Naive thymus-derived CD4-positive, alpha-beta T cell (primary cell): Measurements from ENCODE around the gene ANP32B. TPM values are rescaled to one million over a fixed set of nuclear protein-coding genes. Genes with fewer than 3 reads are reported as not detected.

ENCODE experiments used
- ATAC-seq: fragments of 150-1000 bp; cut with Tn5 transposase; 2 replicates; pipeline ENCODE4 v1.10.0; 2021; ENCODE audit warnings: mild to moderate bottlenecking, moderate library complexity
- CTCF ChIA-PET: fragments of 350-600 bp; sonication (Branson Sonifier 250); formaldehyde crosslinking; loops from one replicate; lab custom pipeline; 2021; ENCODE audit warnings: antibody characterized with exemption; lab: Charles Lee
- POLR2A ChIA-PET: fragments of 350-600 bp; sonication (Branson Sonifier 250); formaldehyde crosslinking; loops from one replicate; lab custom pipeline; 2021; ENCODE audit warnings: antibody characterized with exemption, inconsistent platforms; lab: Charles Lee
- DNase-seq, 9 donors: peaks; one replicate each; pipeline versions ENCODE4 v3.0.0 to v3.0.0-alpha.2; 2020 to 2022; ENCODE audit warnings: mixed read lengths in 1 of 9
- H3K27ac ChIP-seq: one replicate; pipeline ENCODE4 v1.7.0; 2013; ENCODE audit warnings: mild to moderate bottlenecking, low read depth, low read length, moderate library complexity
- H3K27me3 ChIP-seq, 2 donors: one replicate each; pipeline ENCODE4 v1.7.0; 2013; ENCODE audit warnings: low read length in 2 of 2, mild to moderate bottlenecking in 2 of 2, moderate library complexity in 2 of 2; ENCODE audit not compliant: control insufficient read depth in 2 of 2, insufficient read depth in 2 of 2
- H3K36me3 ChIP-seq, 3 experiments: 1 replicate in 2 of 3; 2 replicates in 1 of 3; pipeline ENCODE4 v1.7.0; 2013; ENCODE audit warnings: low read length in 3 of 3, mild to moderate bottlenecking in 3 of 3, moderate library complexity in 1 of 3; ENCODE audit not compliant: insufficient read depth in 3 of 3, control insufficient read depth in 2 of 3
- H3K4me1 ChIP-seq, 2 donors: one replicate each; pipeline ENCODE4 v1.7.0; 2013; ENCODE audit warnings: low read length in 2 of 2, mild to moderate bottlenecking in 2 of 2, moderate library complexity in 1 of 2; ENCODE audit not compliant: control insufficient read depth in 2 of 2, insufficient read depth in 2 of 2
- H3K4me3 ChIP-seq: 2 replicates; pipeline ENCODE4 v1.7.0; 2013; ENCODE audit warnings: mild to moderate bottlenecking, low read length
- H3K9me3 ChIP-seq, 3 experiments: 1 replicate in 2 of 3; 2 replicates in 1 of 3; pipeline ENCODE4 v1.7.0; 2013; ENCODE audit warnings: low read length in 3 of 3; ENCODE audit not compliant: control insufficient read depth in 2 of 3
- H3K27ac Mint-ChIP-seq, 9 donors: one replicate each; pipeline ENCODE4 v1.8.0; 2020 to 2022; ENCODE audit warnings: mixed read lengths in 9 of 9, mild to moderate bottlenecking in 8 of 9, moderate library complexity in 5 of 9, inconsistent platforms in 2 of 9
- H3K27me3 Mint-ChIP-seq, 5 donors: one replicate each; pipeline ENCODE4 v1.8.0; 2021 to 2022; ENCODE audit warnings: mixed read lengths in 5 of 5, mild to moderate bottlenecking in 1 of 5
- H3K36me3 Mint-ChIP-seq, 5 donors: one replicate each; pipeline ENCODE4 v1.8.0; 2020 to 2022; ENCODE audit warnings: mixed read lengths in 5 of 5, mild to moderate bottlenecking in 3 of 5, inconsistent platforms in 1 of 5
- H3K4me1 Mint-ChIP-seq, 7 donors: one replicate each; pipeline ENCODE4 v1.8.0; 2020 to 2022; ENCODE audit warnings: mixed read lengths in 7 of 7, mild to moderate bottlenecking in 3 of 7, inconsistent platforms in 1 of 7
- H3K4me3 Mint-ChIP-seq, 10 donors: one replicate each; pipeline ENCODE4 v1.8.0; 2020 to 2022; ENCODE audit warnings: mild to moderate bottlenecking in 10 of 10, mixed read lengths in 10 of 10, moderate library complexity in 6 of 10, inconsistent platforms in 2 of 10
- H3K9me3 Mint-ChIP-seq, 11 donors: one replicate each; pipeline ENCODE4 v1.8.0; 2020 to 2022; ENCODE audit warnings: mixed read lengths in 11 of 11, mild to moderate bottlenecking in 4 of 11, inconsistent platforms in 1 of 11, moderate library complexity in 1 of 11
- intact Hi-C, 2 donors: fragments of 100-400 bp; cut with micrococcal nuclease; formaldehyde crosslinking; loops; one replicate each; pipeline ENCODE4 v1.15.1; 2023
- polyA plus RNA-seq, 2 donors: library from polyadenylated mRNA; unstranded; fragments of 300-500 nt; fragmentation: Illumina TruSeq; gene quantifications; one replicate each; pipeline ENCODE4 v1.2.3, GENCODE V29; 2021
- total RNA-seq, 6 experiments: library from RNA in 5 of 6; stranded (reverse) in 5 of 6; gene quantifications; 1 replicate in 5 of 6; 2 replicates in 1 of 6; pipeline ENCODE4 v1.2.3 and lab custom pipeline; 2021 to 2026

Gene ANP32B
- total and polyA plus RNA-seq, 7 experiments from 2014 or later: 108 to 267 (median 179) TPM

DNA sequence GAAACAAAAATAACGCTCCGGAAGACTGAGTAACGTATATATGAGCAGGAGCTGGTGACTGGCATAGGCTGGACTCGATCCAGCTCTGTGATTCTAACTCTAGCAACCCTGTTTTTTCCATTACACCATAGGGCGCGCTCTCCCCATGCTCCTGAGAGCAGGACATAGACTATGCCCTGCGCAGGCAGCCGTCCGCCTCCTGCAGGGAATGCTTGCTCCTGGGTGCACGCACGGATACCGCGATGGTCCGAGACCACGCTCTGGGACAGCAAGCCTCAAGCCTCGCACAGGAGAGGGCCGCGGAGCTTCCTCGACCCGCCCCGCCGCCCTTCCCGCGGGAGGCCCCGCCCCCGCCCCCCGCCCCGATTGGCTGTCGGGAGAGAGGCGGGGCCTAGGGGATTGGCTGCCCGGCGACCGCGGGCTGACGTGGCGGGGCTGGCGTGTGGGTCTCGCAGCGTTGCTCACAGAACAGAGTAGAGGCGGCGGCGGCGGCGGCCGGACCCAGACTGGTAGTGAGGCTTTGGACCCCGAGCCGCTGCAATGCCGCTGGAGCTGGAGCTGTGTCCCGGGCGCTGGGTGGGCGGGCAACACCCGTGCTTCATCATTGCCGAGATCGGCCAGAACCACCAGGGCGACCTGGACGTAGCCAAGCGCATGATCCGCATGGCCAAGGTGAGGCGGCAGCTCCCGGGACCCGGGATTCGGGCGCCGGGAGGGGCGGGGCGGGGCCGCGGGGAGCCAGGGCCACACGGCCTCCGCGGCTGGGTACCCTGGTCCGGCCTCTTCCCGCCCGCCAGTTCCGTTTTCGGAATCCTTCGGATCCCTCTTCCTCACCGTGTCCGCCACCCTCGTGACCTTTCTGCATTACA, 73.4 kb downstream of the ANP32B start, which contains the start of gene NANS:
TSS of gene NANS (plus strand) at position 464 of the 869 bp plus-strand sequence. CDS start at position 541, 77 bp downstream.
- DNase-seq (peak; percentile 84 to 93 (median 91)), ATAC-seq (peak; percentile 99)
- intact Hi-C loops: loop anchor here (1.0 to 2.0 kb wide), 13 partner anchors 11 to 424 kb away; partner anchors contain the start of genes ANP32B (in 2 of the 2), TBC1D2 (in 2 of the 2), CORO2A (in 1 of the 2) and NCBP1 (in 1 of the 2)
- Mint-ChIP-seq H3K27ac (peak within 1 kb of the TSS; percentile 93 to 100 (median 97)), H3K4me1 (peaks cover 6 to 40% (median 27%) of the 10 kb centered on the region in 7 donors), H3K4me3 (peak within 1 kb of the TSS; percentile 93 to 100 (median 95)), H3K9me3 (peaks cover 0 to 2% (median 0%) of the 10 kb centered on the region in 11 donors), H3K36me3 (peaks cover 4 to 7% (median 5%) of the 10 kb centered on the region in 5 donors), H3K27me3 (no peaks in the 10 kb centered on the region)
- POLR2A ChIA-PET: interaction anchor here (0.5 to 3.5 kb wide), 22 partner anchors 9 to 423 kb away, joined by 3 to 25 read pairs (median 4); partner anchors contain the start of genes ANP32B, NCBP1, TBC1D2 and TRMO
- peak within 1 kb of the TSS; percentile 73 for H3K4me3 ChIP-seq
- H3K9me3 ChIP-seq: no peaks in the 10 kb centered on the region
- H3K36me3 ChIP-seq: peaks cover 0 to 7% (median 0%) of the 10 kb centered on the region in 3 experiments
- H3K27ac ChIP-seq: peak within 1 kb of the TSS; percentile 93
- no peaks in the 10 kb centered on the region for H3K27me3 ChIP-seq
- CTCF ChIA-PET: interaction anchor here (1.2 to 1.8 kb wide), 3 partner anchors 12 to 62 kb away, joined by 4 to 7 read pairs (median 4); partner anchors contain the start of gene TRIM14
- H3K4me1 ChIP-seq: peaks cover 9 to 22% of the 10 kb centered on the region in 2 donors

DNA sequence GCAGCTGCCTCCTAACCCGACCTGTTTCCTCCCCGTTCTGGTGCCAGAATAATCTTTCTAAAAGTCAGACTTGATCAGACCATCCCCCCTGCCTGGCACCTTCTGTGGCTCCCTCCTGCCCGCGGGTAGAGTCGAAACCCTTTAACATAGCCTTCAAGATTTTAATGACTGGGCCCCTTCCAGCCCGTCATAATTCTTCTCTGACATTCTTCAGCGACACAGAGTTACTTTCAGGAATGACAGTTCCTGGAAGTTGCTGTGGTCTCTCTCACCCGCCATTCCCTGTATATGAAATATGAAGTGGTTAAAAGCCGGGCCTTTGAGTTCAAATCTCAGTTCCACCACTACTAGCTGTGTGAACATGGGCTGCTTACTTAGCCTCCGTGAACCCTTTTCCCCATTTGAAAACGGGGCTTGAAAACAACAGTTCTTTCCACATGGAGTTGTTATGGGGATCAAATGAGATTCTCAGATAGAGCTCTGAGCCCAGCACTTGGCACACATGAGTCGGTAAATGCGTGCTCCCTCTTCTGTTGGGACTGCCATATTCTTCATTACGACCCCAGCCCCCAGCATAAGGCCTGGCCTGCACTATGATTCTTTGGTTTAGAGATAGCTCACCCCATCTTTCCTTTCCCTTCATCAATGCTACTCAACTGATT, 74.1 kb downstream of the ANP32B start:
- Mint-ChIP-seq H3K27ac (peak overlapping the region; percentile 93 to 100 (median 97)), H3K4me1 (peaks cover 8 to 38% (median 29%) of the 10 kb centered on the region in 7 donors), H3K27me3 (no peaks in the 10 kb centered on the region), H3K9me3 (peaks cover 0 to 2% (median 0%) of the 10 kb centered on the region in 11 donors), H3K36me3 (peaks cover 4 to 11% (median 7%) of the 10 kb centered on the region in 5 donors), H3K4me3 (peak overlapping the region; percentile 93 to 100 (median 95))
- intact Hi-C loops: loop anchor here (1.0 to 2.0 kb wide), 8 partner anchors 18 to 424 kb away; partner anchors contain the start of genes ANP32B (in 1 of the 2), CORO2A (in 1 of the 2), NCBP1 (in 1 of the 2) and TBC1D2 (in 1 of the 2)
- ATAC-seq: no peak
- ChIA-PET POLR2A (interaction anchor here (0.5 to 3.5 kb wide), 19 partner anchors 10 to 360 kb away, joined by 3 to 25 read pairs (median 4); partner anchors contain the start of genes ANP32B, TBC1D2, TRMO and XPA), CTCF (interaction anchor here (0.6 to 1.8 kb wide), 4 partner anchors 12 to 61 kb away, joined by 3 to 7 read pairs (median 4); partner anchors contain the start of gene TRIM14)
- H3K36me3 ChIP-seq: peaks cover 0 to 13% (median 0%) of the 10 kb centered on the region in 3 experiments
- H3K27me3 ChIP-seq: no peaks in the 10 kb centered on the region
- H3K4me1 ChIP-seq: peaks cover 9 to 22% of the 10 kb centered on the region in 2 donors
- H3K4me3 ChIP-seq: peak overlapping the region; percentile 73
- peak in 4 of 9 donors; percentile 20 to 43 (median 26) for DNase-seq
- peak overlapping the region; percentile 93 for H3K27ac ChIP-seq
- H3K9me3 ChIP-seq: no peaks in the 10 kb centered on the region

DNA sequence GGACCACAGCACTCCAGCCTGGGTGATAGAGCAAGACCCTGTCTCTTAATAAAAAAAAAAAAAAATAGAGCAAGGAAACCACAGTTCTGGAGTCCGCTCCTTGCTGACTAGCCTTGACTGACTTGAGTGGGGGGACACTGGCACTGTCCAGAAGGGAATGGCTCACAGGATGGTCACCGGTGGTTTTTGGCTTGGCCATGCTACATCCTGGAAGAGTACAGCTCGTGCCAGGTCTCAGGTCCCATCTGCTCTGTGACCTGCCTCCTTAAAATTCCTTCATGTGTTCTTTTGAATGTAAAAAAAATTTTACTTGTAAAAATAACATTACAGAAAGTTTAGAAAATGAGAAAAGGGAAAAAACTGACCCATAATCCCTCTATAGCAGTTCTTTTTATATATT, 79.0 kb downstream of the ANP32B start:
- peaks cover 9 to 38% (median 24%) of the 10 kb centered on the region in 5 donors for H3K36me3 Mint-ChIP-seq
- Histone ChIP-seq H3K36me3 (peaks cover 0 to 25% (median 7%) of the 10 kb centered on the region in 3 experiments), H3K9me3 (no peaks in the 10 kb centered on the region), H3K27me3 (no peaks in the 10 kb centered on the region), H3K4me3 (no peak overlapping the region), H3K4me1 (peaks cover 4 to 15% of the 10 kb centered on the region in 2 donors), H3K27ac (no peak overlapping the region)
- H3K27me3 Mint-ChIP-seq: no peaks in the 10 kb centered on the region
- DNase-seq: no peak
- peaks cover 9 to 32% (median 23%) of the 10 kb centered on the region in 7 donors for H3K4me1 Mint-ChIP-seq
- no peak for ATAC-seq
- CTCF ChIA-PET: no interaction called here
- POLR2A ChIA-PET: no interaction called here
- peaks cover 0 to 2% (median 0%) of the 10 kb centered on the region in 11 donors for H3K9me3 Mint-ChIP-seq
- intact Hi-C loops: no loop called here
- H3K4me3 Mint-ChIP-seq: no peak overlapping the region
- H3K27ac Mint-ChIP-seq: peak overlapping the region in 5 of 9 donors; percentile 21 to 48 (median 25)

DNA sequence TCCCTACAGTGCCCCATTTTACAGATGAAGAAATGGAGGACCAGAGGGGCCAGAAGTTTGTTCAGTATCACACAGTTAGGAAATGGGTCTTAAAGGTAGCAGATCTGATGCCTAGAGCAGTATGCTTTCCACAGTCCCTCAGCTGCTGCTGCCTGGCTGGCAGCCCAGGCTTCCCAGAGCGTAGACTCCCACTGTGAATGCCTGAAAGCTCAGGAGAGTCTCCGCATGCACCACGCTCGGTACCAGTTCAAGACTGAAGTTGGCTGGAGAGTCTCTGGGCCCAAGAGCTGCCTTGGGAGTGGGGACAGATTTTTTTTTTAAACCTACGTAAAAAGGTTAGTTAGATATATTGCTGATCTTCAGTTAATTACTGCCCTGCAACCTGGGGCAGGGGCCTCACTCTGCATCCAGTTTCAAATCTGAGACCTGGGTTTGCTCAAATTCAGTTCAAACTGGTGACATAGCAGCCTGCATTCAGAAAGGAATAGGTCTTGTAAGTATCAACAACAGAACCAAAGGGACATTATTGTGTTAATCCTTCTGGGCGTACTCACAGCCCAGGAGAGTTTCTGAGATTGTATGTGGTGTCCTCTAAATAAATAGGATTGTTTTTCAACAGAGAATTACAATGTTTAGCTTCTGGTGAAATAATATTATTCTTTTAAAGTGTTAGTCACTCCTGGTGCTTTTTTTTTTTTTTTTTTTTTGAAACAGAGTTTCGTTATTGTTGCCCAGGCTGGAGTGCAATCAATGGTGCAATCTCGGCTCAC, 81.7 kb downstream of the ANP32B start:
- intact Hi-C loops: no loop called here
- Histone ChIP-seq H3K27ac (no peak overlapping the region), H3K36me3 (peaks cover 0 to 25% (median 7%) of the 10 kb centered on the region in 3 experiments), H3K4me3 (no peak overlapping the region), H3K9me3 (no peaks in the 10 kb centered on the region), H3K4me1 (no peaks in the 10 kb centered on the region), H3K27me3 (no peaks in the 10 kb centered on the region)
- Mint-ChIP-seq H3K4me3 (no peak overlapping the region), H3K27me3 (no peaks in the 10 kb centered on the region), H3K9me3 (peaks cover 0 to 2% (median 0%) of the 10 kb centered on the region in 11 donors), H3K4me1 (peaks cover 5 to 22% (median 10%) of the 10 kb centered on the region in 7 donors), H3K36me3 (peaks cover 9 to 39% (median 27%) of the 10 kb centered on the region in 5 donors), H3K27ac (peak overlapping the region in 1 of 9 donors; percentile 30)
- ChIA-PET POLR2A (interaction anchor here (0.6 to 0.9 kb wide), 3 partner anchors 25 to 191 kb away, joined by 3 to 4 read pairs (median 3); partner anchors contain the start of gene TBC1D2), CTCF (interaction anchor here (0.8 kb wide), 1 partner anchor 19 kb away, joined by 3 read pairs; no protein-coding TSS in a partner anchor)
- ATAC-seq (no peak), DNase-seq (no peak)
